ENCODE measurements around the gene ADAMTSL1. TPM values are rescaled to one million over a fixed set of nuclear protein-coding genes. Genes with fewer than 3 reads are reported as not detected.

Gene ADAMTSL1
- total and polyA plus RNA-seq, 2 donors (not counting 3 experiments of a cell fraction or from before 2014, with no cell fraction given) = 15.0 to 18.4 TPM

DNA sequence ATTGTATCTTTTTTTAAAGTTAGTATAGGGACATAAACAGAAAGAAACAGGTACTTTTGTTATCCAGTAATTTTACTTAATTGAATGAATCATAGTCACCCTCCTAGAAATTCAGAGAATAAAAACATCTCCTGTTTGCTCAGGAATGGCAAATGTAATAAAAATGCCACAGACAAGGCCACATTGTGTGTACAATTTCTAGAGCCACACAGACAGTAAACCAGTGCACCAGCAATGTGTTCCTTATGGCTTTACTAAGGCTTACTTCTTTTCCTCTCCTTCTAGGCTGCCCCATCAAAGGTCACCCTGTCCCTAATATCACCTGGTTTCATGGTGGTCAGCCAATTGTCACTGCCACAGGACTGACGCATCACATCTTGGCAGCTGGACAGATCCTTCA lies 413.6 kb downstream of the ADAMTSL1 start:
- no peak for FAIRE-seq
- H3K36me3 ChIP-seq (ENCODE audit: control insufficient read depth in 2 of 2, extremely low read depth in 1 of 2, insufficient read depth in 2 of 2, low read length in 2 of 2) = no peaks in the 10 kb centered on the region

More for the DNA sequence above, 413.6 kb downstream of the ADAMTSL1 start:
- H3K9me1 ChIP-seq (replicated peaks; ENCODE audit: control insufficient read depth, extremely low read depth, insufficient read depth, low read length) = no peaks in the 10 kb centered on the region
- intact Hi-C loops (cut with micrococcal nuclease) = no loop called here
- no peaks in the 10 kb centered on the region for H3K4me1 ChIP-seq (ENCODE audit: control insufficient read depth, extremely low read depth, insufficient read depth, low read length)
- POLR2A ChIA-PET = no interaction called here
- no peak overlapping the region for H2AFZ ChIP-seq (ENCODE audit: low read depth, low read length)
- H3K27me3 ChIP-seq (ENCODE audit: control insufficient read depth in 2 of 2, insufficient read depth in 2 of 2, low read length in 2 of 2) = no peaks in the 10 kb centered on the region
- no peak for DNase-seq (ENCODE audit: low read depth, low spot score)
- BruUV-seq (replicated peaks) = no TSS peak
- CTCF ChIA-PET = no interaction called here
- no peak overlapping the region for H3K4me2 ChIP-seq (ENCODE audit: insufficient read depth, low read length)
- H3K79me2 ChIP-seq (ENCODE audit: control insufficient read depth, insufficient read depth, low read length) = no peaks in the 10 kb centered on the region
- H4K20me1 ChIP-seq (replicated peaks; ENCODE audit: control insufficient read depth, extremely low read depth, insufficient read depth, low read length) = no peaks in the 10 kb centered on the region
- H3K4me3 ChIP-seq (replicated peaks in 1 of 3; ENCODE audit: insufficient read depth in 1 of 3, low read depth in 1 of 3, low read length in 3 of 3) = no peak overlapping the region
- TF ChIP-seq EZH2 (IDR thresholded peaks at IDR 0.05; ENCODE audit: borderline replicate concordance, low read depth, low read length, severe bottlenecking) = no peak
- TF ChIP-seq POLR2AphosphoS5 (IDR thresholded peaks at IDR 0.05; ENCODE audit: insufficient read depth, low read depth, low read length) = no peak
- TF ChIP-seq, protein P1, sequence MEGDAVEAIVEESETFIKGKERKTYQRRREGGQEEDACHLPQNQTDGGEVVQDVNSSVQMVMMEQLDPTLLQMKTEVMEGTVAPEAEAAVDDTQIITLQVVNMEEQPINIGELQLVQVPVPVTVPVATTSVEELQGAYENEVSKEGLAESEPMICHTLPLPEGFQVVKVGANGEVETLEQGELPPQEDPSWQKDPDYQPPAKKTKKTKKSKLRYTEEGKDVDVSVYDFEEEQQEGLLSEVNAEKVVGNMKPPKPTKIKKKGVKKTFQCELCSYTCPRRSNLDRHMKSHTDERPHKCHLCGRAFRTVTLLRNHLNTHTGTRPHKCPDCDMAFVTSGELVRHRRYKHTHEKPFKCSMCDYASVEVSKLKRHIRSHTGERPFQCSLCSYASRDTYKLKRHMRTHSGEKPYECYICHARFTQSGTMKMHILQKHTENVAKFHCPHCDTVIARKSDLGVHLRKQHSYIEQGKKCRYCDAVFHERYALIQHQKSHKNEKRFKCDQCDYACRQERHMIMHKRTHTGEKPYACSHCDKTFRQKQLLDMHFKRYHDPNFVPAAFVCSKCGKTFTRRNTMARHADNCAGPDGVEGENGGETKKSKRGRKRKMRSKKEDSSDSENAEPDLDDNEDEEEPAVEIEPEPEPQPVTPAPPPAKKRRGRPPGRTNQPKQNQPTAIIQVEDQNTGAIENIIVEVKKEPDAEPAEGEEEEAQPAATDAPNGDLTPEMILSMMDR (IDR thresholded peaks at IDR 0.05; ENCODE audit: extremely low read depth in 1 of 2, insufficient read depth in 1 of 2, low read depth in 1 of 2, low read length in 2 of 2) = no peak
- TF ChIP-seq MAX (IDR thresholded peaks at IDR 0.05; ENCODE audit: insufficient read depth, insufficient read length) = no peak
- TF ChIP-seq FOS (IDR thresholded peaks at IDR 0.05; ENCODE audit: borderline replicate concordance, insufficient read depth, low read length) = no peak
- TF ChIP-seq MYC (IDR thresholded peaks at IDR 0.05; ENCODE audit: low read depth, low read length) = no peak
- TF ChIP-seq GATA2 (IDR thresholded peaks at IDR 0.05; ENCODE audit: insufficient read depth, insufficient read length, low read depth, low read length) = no peak
- TF ChIP-seq JUN (IDR thresholded peaks at IDR 0.05; ENCODE audit: borderline replicate concordance, insufficient read depth, insufficient read length, low read depth) = no peak
- no peak for TF ChIP-seq POLR2A (IDR thresholded peaks at IDR 0.05; ENCODE audit: low read depth, low read length)
- no peak overlapping the region for H3K9ac ChIP-seq (replicated peaks; ENCODE audit: extremely low read depth, insufficient read depth, low read length)
- dilution Hi-C loops (cut with MboI; ENCODE audit: extremely low pct_ligation_motif_present, low sequenced_read_pairs) = no loop called here
- H3K27ac ChIP-seq (ENCODE audit: insufficient read depth, low read depth, low read length) = no peak overlapping the region
- no peaks in the 10 kb centered on the region for H3K9me3 ChIP-seq (replicated peaks; ENCODE audit: control insufficient read depth, insufficient read depth, low read length)
